ENCODE data around the gene ORM2.
"Not testable (repeated sequence)": the region's sequence is repeated elsewhere in the genome, so short reads cannot be mapped to it uniquely, and the experiment has no call there.

DNA sequence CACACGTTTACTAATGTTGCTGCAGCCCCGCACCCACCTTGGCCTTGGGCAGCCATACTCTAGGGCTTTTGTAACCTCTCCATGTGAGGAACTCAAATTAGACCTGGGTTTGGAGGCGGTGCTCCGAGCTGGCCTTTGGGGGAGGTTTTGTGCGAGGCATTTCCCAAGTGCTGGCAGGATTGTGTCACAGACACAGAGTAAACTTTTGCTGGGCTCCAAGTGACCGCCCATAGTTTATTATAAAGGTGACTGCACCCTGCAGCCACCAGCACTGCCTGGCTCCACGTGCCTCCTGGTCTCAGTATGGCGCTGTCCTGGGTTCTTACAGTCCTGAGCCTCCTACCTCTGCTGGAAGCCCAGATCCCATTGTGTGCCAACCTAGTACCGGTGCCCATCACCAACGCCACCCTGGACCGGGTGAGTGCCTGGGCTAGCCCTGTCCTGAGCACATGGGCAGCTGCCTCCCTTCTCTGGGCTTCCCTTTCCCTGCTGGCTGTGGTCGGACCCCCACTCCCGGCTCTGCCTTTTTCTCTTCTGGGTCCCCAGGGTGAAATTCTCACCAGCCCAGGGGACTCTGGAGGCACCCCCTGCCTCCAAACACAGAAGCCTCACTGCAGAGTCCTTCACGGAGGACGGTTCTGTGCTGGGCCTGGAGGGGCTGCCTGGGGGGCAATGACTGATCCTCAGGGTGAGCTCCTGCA lies 6.7 kb upstream of the ORM2 start, which contains the start of gene ORM1:
- TF ChIP-seq, protein P1, sequence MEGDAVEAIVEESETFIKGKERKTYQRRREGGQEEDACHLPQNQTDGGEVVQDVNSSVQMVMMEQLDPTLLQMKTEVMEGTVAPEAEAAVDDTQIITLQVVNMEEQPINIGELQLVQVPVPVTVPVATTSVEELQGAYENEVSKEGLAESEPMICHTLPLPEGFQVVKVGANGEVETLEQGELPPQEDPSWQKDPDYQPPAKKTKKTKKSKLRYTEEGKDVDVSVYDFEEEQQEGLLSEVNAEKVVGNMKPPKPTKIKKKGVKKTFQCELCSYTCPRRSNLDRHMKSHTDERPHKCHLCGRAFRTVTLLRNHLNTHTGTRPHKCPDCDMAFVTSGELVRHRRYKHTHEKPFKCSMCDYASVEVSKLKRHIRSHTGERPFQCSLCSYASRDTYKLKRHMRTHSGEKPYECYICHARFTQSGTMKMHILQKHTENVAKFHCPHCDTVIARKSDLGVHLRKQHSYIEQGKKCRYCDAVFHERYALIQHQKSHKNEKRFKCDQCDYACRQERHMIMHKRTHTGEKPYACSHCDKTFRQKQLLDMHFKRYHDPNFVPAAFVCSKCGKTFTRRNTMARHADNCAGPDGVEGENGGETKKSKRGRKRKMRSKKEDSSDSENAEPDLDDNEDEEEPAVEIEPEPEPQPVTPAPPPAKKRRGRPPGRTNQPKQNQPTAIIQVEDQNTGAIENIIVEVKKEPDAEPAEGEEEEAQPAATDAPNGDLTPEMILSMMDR (IDR thresholded peaks at IDR 0.05) = not testable (repeated sequence)
- not testable (repeated sequence) for TF ChIP-seq POLR2AphosphoS5 (IDR thresholded peaks at IDR 0.05)
